Left ventricle myocardium inferior (tissue), 1 donor: ENCODE results near the gene SDK1. TPM values are rescaled to one million over a fixed set of nuclear protein-coding genes. Genes with fewer than 3 reads are reported as not detected.

Experiments
- DNase-seq: peaks from one replicate; pipeline ENCODE4 v3.0.0-alpha.2; 2020
- H3K27ac ChIP-seq: fragments of 200-600 bp; replicated peaks from 2 replicates; pipeline ENCODE4 v1.8.0; 2021
- H3K27me3 ChIP-seq: fragments of 200-600 bp; 2 replicates; pipeline ENCODE4 v1.8.0; 2021; ENCODE audit warnings: low read depth
- H3K36me3 ChIP-seq: fragments of 200-600 bp; 2 replicates; pipeline ENCODE4 v1.8.0; 2021
- H3K4me1 ChIP-seq: fragments of 200-600 bp; 2 replicates; pipeline ENCODE4 v1.8.0; 2021
- H3K4me3 ChIP-seq: fragments of 200-600 bp; 2 replicates; pipeline ENCODE4 v1.8.0; 2021; ENCODE audit warnings: mild to moderate bottlenecking, moderate library complexity
- H3K9me3 ChIP-seq: fragments of 200-600 bp; replicated peaks from 2 replicates; pipeline ENCODE4 v1.8.0; 2021
- CTCF ChIP-seq: fragments of 200-600 bp; IDR thresholded peaks from 2 replicates; pipeline ENCODE4 v1.8.0; 2021; ENCODE audit warnings: antibody characterized with exemption, mild to moderate bottlenecking, borderline replicate concordance
- intact Hi-C: fragments of 100-400 bp; cut with micrococcal nuclease; formaldehyde crosslinking; loops from one replicate; pipeline ENCODE4 v1.11.0; 2022
- total RNA-seq: library from RNA; stranded (reverse); fragmentation: NEBNext Ultra II Directional; extraction: Animal tissue kit (Norgen Biotek cat#: 25700); gene quantifications from one replicate; pipeline ENCODE4 v1.2.1, GENCODE V29; 2021
- donor health status: DM: no; HTN: yes; CAD: no; lungs with severe emphysema.

Gene SDK1
- total RNA-seq, 1 donor from 2014 or later: 1.3 TPM

DNA sequence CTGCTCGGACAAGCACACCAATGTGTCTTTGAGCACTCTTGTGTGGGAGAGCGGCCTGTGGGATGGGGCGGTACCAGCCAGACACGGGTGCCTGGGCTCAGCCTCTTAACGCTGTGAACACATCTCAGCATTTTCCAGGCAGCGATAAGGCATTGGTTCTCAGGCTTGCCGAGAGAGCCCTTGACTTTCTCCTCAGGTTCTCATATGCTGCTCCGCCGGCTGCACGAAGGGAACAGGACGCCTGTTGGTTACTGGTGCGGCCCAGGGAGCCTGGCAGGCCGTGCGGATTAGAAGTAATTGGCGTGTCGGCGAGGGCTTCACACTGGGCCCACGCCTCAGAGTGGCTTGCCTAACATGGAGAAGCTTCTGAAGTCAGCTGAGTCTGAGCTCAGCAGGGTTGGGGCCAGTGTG is 924.3 kb downstream of the SDK1 start:
- no peaks in the 10 kb centered on the region for H3K36me3 ChIP-seq
- TF ChIP-seq CTCF: no peak
- H3K9me3 ChIP-seq: no peaks in the 10 kb centered on the region
- H3K27ac ChIP-seq: no peak overlapping the region
- H3K4me1 ChIP-seq: no peaks in the 10 kb centered on the region
- no peak overlapping the region for H3K4me3 ChIP-seq
- no peak for DNase-seq
- intact Hi-C loops: no loop called here
- no peaks in the 10 kb centered on the region for H3K27me3 ChIP-seq

- H3K4me1 ChIP-seq: no peaks in the 10 kb centered on the region
- H3K4me3 ChIP-seq: no peak overlapping the region
- intact Hi-C loops: no loop called here
- no peaks in the 10 kb centered on the region for H3K9me3 ChIP-seq
- no peak for TF ChIP-seq CTCF
- H3K27ac ChIP-seq: no peak overlapping the region
- no peaks in the 10 kb centered on the region for H3K27me3 ChIP-seq
- no peaks in the 10 kb centered on the region for H3K36me3 ChIP-seq
- no peak for DNase-seq
These were observed 925.0 kb downstream of the SDK1 start for GRCh38 chr7:4225881-4226523.

GRCh38 chr7:4226524-4226882 is 925.5 kb downstream of the SDK1 start:
- Histone ChIP-seq H3K27me3 (no peaks in the 10 kb centered on the region), H3K27ac (no peak overlapping the region), H3K4me1 (no peaks in the 10 kb centered on the region), H3K36me3 (no peaks in the 10 kb centered on the region), H3K4me3 (no peak overlapping the region), H3K9me3 (no peaks in the 10 kb centered on the region)
- intact Hi-C loops: no loop called here
- no peak for DNase-seq
- no peak for TF ChIP-seq CTCF

DNA sequence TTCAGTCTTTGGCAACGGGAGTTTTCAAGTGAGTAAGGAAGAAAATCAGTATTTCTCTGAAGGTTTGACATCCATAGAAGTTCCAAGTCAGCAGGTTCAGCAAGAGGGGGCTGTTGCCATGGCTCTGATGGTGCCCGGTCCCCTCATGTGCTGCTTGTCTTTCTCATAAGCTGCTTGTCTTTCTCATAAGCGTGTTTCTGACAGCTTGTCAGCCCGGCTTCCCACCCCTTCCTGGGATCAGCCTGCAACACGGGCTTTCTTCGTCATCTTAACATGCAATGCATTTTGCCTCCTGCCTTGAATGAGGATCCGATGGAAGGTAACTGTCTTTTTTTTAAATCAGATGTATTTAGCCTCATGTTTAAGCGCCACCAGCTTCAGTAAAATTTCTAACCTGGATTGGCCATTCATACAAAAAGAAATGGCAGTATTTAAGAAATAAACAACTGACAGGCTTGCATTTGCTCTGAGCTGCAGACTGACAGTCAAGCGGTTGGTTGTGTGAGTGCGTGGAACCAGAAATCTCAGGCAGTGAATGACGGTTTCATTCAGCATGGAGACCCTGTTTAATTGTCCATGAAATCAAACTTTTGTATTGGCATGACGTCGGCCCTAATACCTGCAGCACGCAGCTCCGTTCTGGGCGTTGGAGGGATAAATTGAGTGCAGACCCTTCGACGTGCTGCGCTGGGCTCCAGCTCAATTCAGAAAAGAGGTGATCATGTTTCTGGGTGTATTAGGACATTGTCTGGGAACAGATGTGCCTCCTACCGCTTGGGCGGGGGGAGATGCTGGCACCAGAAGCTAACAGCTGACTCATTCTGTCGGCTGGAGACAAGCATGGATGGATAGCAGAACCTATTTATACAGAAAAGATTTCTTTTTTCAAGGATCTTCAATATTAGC is 926.3 kb downstream of the SDK1 start:
- Histone ChIP-seq H3K27ac (no peak overlapping the region), H3K27me3 (no peaks in the 10 kb centered on the region), H3K4me3 (no peak overlapping the region), H3K4me1 (no peaks in the 10 kb centered on the region), H3K36me3 (no peaks in the 10 kb centered on the region), H3K9me3 (no peaks in the 10 kb centered on the region)
- no peak for TF ChIP-seq CTCF
- DNase-seq: no peak
- intact Hi-C loops: no loop called here

DNA sequence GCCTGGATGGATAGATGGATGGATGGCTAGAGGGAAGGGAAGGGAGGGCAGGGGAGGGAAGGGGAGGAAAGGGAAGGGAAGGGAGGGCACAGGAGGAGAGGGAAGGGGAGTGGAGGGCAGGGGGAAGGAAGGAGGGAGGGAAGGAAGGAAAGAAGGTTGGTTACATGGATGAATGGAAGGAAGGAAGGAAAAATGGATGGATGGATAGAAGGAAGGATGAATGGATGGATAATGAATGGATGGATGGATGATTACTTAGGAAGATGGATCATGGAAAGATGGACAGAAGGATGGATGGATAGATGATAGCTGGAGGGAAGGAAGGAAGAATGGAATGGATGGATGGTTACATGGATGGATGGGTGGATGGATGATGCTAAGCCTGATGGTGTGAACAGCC is 929.3 kb downstream of the SDK1 start:
- no peaks in the 10 kb centered on the region for H3K9me3 ChIP-seq
- TF ChIP-seq CTCF: no peak
- intact Hi-C loops: no loop called here

More for the DNA sequence above, 929.3 kb downstream of the SDK1 start:
- Histone ChIP-seq H3K27ac (no peak overlapping the region), H3K4me1 (no peaks in the 10 kb centered on the region), H3K27me3 (no peaks in the 10 kb centered on the region), H3K36me3 (no peaks in the 10 kb centered on the region), H3K4me3 (no peak overlapping the region)
- DNase-seq: no peak
